Glomerular endothelial cell (primary cell): ENCODE measurements around the gene NENF. TPM values are rescaled to one million over a fixed set of nuclear protein-coding genes. Genes with fewer than 3 reads are reported as not detected.
"Not testable (repeated sequence)": the region's sequence is repeated elsewhere in the genome, so short reads cannot be mapped to it uniquely, and the experiment has no call there.

Experiments
- DNase-seq: peaks from one replicate; pipeline ENCODE4 v3.0.0-alpha.2; 2011; ENCODE audit warnings: low read depth, low spot score; ENCODE audit errors: extremely low read depth
- total RNA-seq: library from RNA; depleted of rRNA; stranded (reverse); fragments of >200 nt; gene quantifications from 2 replicates; pipeline ENCODE4 v1.2.3, GENCODE V29; 2015

NENF gene
- total RNA-seq, 1 donor from 2014 or later = 46.0 TPM

DNA sequence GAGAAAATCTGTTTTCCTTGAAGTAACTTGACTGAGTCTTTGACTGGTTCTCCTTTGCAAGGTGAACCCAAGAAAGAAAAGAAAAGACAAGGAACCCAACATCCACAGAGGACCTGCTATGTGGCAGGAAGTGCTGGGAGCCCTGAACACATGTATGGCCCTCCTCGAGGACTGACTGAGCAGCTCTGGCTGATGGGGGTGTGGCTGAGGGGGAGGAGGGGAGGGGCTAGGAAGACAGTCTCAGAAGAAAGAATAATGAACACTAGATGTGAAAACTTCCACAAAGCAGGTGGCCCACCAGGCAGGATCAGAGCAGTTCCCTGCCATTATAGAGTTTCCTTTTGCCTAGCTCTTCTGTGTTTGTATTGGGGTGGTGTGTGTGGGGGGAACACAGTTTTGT, 26.1 kb downstream of the NENF start:
- DNase-seq = no peak

DNA sequence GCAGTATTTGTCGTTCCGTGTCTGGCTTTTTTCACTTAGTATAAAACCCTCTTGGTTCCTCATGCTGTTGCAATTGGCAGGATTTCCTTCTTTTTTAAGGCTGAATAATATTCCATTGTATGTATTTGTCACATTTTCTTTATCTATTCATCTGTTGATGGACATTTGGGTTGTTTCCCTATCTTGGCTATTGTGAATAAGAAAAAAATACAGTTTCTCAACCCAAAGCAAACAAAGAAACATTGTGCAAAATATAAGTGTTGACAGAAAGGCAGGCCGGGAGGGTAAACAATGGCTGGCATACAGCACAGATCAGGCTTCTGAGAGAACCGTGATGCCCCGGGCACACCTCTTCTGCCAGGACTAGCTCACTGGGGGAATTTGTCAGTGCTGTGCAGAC, 26.9 kb downstream of the NENF start:
- no peak for DNase-seq

DNA sequence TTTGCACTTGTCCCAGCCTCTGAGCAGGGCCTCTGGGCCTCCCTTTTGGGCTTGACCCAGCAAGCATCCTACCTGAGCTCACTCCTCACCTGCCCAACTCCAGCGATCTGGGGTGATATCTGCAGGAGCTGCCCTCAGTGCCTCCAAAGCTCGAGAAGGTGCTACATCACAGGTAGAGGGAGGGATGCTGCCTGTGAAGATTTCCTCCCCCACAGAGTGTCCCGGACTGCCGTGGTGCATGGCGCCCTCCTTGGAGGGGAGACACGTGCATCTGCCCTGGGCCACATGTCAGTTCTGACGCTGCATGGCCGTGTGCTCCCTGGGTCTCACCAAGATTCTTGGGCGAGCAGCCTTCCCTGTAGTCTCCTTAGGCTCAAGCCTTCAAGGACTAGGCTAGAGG, 27.7 kb downstream of the NENF start:
- no peak for DNase-seq

DNA sequence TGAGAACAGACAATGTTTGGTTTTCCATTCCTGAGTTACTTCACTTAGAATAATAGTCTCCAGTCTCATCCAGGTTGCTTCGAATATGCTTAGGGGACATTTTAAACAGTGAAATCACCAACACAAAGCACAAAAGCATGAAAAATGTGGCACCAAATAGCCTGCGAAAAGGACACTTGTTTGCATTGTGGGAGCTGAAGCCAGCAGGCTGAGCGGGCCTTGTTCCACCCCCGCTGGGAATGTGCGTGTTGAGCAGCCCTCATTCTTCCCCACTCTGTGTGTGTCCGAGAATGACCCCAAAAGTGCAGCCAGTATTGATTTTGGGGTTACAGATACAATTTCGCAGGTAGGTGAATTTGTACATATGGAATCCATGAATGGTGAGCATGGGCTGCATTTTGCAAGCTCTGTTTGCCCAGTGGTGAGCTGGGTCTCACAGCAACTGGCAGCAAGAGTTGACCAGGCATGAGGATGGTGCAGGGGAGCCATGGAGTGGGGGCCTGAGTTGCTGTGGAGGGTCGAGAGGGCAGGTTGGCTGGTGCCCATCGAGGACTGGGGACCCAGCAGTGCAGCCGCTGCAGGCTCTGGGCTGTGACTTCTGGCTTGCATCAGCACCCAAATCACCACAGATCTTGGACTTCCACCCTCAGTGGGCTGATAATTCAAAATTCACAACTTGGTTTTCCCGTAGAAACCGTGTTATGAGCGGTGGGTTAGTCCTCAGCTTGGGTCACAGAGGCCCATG, 29.4 kb downstream of the NENF start:
- DNase-seq = no peak

DNA sequence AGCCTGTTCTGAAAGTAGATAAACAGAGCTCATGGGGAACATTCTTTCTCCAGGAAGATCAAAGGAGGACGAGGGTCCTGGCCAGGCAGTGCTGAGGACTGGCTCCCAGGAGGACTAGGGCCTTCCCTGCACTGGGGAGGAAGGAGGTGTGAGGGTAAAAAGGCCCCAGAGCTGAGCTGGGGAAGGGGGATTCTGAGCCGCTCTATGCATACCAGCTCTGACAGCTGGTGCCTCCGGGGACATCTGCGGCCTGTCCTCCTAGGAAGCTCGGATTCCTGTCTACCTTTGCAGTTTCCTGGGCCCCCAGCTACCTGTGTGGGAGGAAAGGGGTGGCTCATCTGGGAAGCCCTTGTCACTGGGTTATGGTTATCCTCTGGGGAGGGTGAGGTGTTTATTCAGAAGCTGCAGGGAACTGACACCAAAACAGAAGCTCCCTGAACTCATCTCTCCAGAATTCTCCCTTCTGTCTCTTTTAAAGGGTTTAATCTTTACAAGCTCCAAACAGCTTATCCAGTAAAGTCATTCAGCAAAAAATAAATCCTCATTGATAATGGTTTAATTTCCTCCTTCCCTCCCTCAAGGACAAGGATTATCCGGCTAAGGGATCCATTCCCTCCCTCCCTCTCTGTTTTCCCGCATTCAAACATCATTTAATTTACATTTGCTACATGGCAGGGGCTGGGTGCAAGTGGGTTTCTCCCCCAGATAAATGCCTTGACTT, 31.0 kb downstream of the NENF start:
- DNase-seq = no peak

DNA sequence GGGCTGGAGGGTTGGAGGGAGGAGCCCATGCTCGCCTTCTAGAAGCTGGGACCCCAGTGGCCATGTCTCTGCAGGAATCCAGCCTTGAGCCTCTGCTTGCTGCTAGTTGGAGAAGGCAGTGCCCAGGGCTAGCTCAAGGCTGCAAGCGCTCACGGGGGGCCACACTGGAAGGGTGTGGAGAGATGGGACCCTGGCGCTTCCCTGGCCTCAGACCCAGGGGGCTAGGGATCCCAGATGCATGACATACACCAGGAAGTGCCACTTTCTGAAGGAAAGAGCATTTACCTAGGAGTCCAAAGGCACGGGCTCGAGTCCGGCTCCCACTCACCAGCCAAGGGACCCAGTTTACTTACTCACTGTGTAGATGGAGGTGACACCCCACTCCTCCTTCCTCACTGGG, 32.6 kb downstream of the NENF start:
- no peak for DNase-seq

DNA sequence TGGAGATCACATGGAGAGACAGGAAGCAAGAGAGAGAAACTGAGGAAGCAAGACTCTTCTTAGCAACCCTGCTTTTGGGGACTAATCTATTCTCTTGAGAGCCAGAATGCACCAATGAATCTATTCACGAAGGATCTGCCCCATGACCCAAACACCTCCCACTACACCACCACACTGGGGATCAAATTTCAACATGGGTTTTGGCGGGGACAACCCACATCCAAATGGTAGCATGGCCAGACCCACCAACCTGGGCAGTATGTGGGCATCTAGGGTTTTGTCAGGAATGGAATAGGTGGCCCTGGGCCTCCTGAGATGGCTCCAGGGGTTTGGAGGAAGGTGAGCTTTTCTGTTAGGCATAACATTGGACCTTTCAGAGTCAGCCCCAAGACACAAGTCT, 33.7 kb downstream of the NENF start:
- no peak for DNase-seq

DNA sequence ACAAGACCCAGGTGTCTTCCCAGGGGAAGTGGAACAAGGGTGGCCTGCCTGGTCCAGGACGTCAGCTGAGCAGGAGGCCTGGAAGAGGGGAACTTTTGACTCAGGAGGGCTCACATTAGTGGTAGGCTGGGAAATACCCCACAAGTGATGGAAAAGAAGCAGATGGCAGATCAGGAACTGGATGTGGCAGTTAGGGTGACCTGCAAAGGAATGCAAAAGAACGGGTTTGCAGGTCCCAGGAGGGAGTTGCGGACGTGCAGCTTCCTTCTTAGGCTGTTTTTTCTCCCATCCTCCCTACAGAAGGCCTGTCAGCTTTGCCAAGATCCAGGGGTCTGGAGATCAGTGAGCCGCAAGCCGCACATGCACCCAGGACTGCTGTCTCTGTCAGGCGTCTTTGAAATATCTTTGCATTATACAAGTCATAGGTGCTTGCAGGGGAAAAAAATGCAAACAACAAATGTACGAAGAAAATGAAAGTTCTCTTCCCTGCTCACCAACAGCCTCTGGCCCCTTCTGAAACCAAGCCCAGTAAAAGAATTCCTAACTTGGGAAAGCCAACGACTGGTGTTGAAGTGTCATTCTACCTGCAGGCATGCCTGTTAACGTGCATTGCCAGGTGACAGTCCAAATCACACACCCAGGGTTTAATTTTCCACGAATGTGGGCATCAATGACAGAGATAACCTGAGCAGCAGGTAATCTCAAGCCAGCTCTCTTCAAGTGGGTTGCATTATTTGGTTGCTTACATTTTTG, 34.4 kb downstream of the NENF start:
- no peak for DNase-seq

DNA sequence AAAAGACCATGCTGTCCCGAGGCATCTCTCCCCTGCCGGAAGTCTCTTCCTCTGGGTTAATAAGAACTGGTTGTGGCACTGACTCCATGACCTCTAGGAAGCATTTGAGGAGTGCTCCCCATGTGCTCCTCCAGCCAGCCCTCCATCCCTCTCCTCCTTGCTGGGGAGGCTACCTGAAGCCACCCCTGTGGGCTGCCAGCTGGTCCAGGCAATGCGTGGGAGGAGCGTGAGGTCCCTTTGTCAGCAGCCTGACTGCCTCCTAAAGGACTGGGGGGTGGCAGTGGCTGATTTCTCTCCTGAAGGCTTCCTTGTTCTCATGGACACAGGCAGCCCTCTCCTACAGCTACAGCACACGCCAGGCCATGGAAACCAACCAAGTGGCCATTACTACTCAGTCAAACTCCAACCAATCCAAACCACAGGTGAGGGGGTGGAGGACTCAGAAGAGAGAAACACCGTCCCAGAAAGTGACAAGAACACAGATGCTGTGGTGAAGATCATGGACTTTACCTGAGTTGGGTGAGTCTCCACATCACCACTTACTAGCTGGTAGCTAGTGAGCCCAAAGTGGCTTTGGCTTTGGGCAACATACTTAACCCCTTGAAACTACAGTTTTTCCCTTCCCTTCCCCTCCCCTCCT, 35.2 kb downstream of the NENF start:
- DNase-seq = no peak

DNA sequence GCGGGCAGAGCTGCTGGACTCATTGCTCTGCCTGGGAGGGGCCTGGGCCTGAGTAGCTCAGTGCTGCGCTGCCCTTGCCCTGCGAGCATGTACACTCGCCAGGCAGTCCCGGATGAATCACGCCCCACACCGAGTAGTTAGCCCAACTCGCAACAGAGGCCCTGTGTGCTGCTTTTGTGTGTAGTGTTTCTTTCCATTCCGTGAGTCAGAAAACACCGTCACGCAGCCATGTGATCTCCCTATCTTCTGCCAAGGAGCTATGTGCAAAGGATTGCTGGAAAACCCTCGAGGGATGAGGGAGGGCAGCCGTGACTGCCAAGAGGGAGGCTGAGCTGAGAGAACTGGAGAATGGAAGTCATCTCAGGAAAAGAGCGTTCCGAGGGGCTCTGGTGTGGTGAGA, 37.3 kb downstream of the NENF start:
- no peak for DNase-seq

DNA sequence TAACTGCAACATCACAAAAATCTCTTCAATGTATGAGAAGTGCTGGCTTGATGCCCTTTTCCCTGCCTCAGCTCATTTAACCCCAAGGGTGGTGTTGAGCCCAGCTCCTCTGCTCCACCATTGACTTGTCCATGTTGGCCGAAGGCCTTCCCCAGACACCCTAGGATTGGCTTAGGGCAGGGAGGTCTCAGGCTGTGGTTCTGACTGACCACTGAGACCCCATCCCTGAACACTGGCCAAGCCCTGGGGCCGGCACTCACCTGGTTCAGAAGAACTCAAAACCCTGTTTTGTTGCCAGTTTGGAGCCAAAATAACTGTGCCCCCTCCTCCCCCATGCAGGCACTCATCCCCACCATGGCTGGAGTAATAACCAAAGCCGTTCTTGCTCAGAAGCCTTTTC, 38.6 kb downstream of the NENF start:
- no peak for DNase-seq

DNA sequence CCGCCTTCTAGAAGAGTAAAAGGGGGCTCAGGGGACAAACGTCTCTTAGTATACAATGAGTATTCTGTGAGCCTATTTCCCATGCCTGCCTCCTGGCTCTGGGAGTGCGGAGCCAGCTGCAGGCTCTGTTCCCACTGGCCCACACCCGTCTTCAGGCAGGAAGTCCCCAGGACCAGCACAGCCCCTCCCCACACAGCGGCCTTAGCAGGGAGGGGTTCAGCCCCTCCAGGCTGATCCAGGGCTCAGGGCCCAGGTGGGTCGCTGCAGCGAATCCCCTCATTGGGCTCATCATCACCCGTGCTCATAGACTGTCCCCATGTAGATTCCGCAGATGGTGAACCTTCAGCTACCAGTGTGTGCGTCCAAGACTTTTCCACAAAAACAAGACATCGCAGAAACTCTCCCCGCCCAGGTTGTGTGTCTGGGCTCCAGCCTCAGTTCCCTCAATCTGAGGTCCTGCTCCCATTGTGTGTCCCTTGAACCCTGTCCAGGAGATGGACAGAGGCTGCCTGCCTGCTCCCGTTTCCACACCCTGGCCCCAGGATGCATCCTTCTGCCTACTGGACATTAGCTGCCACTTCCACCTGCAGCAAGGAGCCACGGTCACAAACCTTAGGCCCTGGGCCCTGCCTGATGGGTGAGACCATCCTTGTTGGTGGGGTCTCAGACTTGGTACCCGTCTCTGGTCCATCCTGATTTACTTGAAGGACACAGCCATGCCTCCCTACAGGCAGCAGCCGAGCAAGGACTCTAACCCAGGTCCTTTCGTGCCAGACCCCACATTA, 39.4 kb downstream of the NENF start:
- DNase-seq = no peak

DNA sequence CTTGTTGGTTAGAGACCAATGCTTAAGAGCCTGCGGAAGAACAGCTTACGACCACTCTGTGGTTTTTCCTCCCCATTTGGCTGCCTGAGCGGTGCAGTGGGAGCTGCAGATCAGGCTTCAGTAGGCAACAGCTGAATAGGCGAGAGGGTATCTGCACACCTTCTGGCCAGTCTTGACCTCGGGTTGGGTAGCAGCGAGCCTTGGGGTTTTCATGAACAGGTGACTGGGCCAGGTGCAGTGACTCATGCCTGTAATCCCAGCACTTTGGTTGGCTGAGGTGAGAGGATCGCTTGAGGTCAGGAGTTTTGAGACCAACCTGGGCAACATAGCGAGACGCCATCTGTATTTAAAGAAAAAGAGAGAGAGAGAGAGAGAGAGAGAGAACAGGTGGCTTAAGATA, 41.0 kb downstream of the NENF start:
- no peak for DNase-seq

DNA sequence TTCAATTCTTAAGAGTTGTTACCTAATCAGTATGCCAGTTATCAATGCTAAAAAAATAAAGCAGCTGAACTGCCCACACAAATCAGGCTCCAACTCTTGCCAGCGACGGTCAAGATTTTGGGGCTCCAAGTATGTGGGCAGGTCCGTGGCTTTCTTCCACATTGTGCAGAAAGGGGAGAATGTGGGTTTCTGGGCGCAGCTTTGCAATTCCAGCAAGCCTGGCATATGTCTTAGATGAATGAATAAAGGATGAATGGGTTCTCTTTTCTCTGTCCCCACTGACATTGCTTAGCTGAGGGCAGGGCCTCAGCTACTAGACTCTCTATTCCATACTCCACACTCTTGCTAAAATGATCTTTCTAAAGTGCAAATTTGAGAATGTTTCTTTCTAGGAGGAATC, 42.4 kb downstream of the NENF start:
- no peak for DNase-seq

DNA sequence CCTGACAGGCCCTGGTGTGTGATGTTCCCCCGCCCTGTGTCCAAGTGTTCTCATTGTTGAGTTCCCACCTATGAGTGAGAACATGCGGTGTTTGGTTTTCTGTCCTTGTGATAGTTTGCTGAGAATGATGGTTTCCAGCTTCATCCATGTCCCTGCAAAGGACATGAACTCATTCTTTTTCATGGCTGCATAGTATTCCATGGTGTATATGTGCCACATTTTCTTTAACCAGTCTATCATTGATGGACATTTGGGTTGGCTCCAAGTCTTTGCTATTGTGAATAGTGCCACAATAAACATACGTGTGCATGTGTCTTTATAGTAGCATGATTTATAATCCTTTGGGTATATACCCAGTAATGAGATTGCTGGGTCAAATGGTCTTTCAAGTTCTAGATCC, 43.1 kb downstream of the NENF start:
- not testable (repeated sequence) for DNase-seq

DNA sequence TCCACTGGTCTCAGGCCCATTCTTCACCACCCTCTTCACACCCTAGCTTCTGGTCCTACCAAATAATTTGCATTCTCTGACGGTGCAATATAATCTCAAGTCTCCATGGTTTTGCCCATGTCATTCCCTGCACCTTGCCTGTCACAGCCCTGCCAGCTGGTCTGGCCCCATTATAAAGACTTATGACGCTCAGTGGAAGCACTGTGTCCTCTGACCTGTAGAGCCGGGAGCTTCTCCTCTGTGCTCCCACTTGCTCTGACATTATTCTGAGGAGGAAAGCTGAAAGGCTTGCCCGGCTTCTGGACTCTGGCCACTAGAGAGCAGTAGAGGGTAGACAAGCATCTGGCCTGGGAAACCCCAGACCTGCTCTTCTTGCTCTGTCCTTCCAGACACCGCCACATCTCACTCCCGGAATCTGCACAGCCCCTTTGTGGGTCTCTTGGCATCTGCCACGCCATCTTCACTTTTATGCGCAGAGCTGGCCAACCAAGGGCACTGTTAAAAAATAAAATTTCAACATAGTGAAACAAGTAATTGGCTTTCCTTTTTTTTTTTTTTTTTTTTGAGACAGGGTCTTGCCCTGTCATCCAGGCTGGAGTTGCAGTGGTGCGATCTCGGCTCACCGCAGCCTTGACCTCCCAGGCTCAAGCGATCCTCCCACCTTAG, 44.4 kb downstream of the NENF start:
- peak; percentile 75 for DNase-seq

DNA sequence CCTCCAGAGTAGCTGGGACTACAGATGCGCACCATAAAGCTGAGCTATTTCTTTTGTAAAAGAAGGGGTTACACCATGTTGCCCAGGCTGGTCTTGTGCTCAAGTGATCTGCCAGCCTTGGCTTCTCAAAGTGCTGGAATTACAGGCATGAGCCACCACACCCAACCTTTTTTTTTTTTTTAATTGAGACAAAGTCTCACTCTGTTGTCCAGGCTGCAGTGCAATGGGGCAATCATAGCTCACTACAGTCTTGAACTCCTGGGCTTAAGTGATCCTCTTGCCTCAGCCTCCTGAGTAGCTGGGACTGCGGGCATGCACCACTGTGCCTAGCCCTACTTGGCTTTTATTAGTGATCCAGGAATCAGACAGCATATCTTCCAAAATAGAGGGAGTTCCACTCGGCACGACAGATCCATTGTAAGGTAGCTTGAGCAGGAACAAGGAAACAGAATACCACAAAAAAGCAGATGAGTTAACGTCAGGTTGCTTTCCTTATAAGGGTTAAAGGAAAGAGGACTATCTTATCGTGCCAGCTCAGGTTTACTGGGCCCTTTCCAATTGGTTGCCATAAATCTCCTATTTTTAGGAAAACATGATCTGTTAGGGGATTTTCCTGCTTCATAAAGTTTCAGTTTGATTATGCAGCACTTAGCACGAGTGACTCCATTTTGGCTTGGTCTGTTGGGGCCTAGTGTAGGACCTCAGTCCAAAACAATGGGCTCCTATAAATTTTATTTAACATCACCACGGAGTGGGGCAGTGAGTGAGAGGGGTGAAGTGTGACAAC, 45.2 kb downstream of the NENF start:
- no peak for DNase-seq

DNA sequence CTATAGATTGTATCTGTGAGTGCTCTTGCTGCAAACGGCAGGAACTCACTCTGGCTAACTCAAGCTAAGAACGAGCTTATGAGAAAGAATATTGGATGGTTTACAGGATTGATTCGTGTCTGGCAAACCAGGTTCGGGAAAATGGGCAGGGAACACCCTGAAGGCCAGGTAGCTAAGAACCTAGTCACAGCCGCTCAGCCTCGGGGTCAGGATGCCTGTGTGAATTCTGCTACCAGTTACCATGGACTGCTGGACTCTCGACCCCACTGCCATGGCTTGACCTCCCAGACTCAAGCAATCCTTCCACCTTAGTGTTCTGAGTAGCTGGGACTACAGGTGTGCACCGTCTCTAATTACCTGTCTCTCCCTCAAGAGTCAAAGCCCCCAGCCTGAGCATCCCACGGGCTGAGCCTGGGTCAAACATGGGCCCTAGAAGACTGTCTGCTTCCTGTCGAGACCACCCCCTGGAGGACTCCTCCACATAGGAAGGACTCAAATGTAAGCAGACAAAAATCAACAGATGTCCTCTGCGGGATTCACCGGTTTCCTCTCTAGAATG, 45.8 kb downstream of the NENF start:
- DNase-seq = no peak

DNA sequence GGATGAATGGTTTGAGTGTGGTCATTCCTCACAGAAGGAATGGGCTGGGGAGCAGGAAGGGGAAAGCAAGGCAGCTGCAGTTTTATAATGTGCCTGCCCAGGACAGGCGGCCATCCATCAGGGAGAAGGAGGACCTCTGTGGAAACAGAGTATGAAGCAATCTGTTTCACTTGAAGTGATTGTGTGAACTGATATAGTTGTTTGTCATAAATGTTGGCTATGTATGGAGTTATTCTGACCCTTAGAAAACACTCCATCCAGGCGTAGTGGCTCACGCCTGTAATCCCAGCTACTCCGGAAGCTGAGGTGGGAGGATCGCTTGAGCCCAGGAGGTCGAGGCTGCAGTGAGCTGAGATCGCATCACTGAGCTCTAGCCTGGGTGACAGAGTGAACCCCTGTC, 46.5 kb downstream of the NENF start:
- DNase-seq = no peak
